Activated T-helper 1 cell treated with anti-CD3 and anti-CD28 coated beads, Interleukin-12 subunit alpha, Interleukin-12 subunit beta, Interleukin-2, Interleukin-4 antibody, amounts not matched to agents 30 ng/mL and 10 ng/mL and 1 ng/mL, durations not matched to agents 14 hours and 24 hours and 36 hours (primary cell): ENCODE data around the gene ATP6V0E1. TPM values are rescaled to one million over a fixed set of nuclear protein-coding genes. Genes with fewer than 3 reads are reported as not detected.
A peak's percentile ranks its signal among the peaks of the same experiment; 100 is the strongest.

Source experiments
- DNase-seq: peaks from one replicate; pipeline ENCODE4 v3.0.0; 2021; ENCODE audit warnings: low spot score
- H3K27ac Mint-ChIP-seq: one replicate; pipeline ENCODE4 v1.8.0; 2021; ENCODE audit warnings: mild to moderate bottlenecking, mixed read lengths
- H3K27me3 Mint-ChIP-seq: one replicate; pipeline ENCODE4 v1.8.0; 2022; ENCODE audit warnings: mild to moderate bottlenecking, moderate library complexity, mixed read lengths; ENCODE audit not compliant: insufficient read depth
- H3K36me3 Mint-ChIP-seq: one replicate; pipeline ENCODE4 v1.8.0; 2021; ENCODE audit warnings: low read depth, mixed read lengths
- H3K4me1 Mint-ChIP-seq: one replicate; pipeline ENCODE4 v1.8.0; 2021; ENCODE audit warnings: low read depth, mixed read lengths
- H3K4me3 Mint-ChIP-seq: one replicate; pipeline ENCODE4 v1.8.0; 2021; ENCODE audit warnings: mild to moderate bottlenecking, moderate library complexity, mixed read lengths
- H3K9me3 Mint-ChIP-seq: one replicate; pipeline ENCODE4 v1.8.0; 2021; ENCODE audit warnings: mixed read lengths
- intact Hi-C: fragments of 100-400 bp; cut with micrococcal nuclease; formaldehyde crosslinking; loops from one replicate; pipeline ENCODE4 v1.15.1; 2024
- total RNA-seq: library from RNA; stranded (reverse); gene quantifications from 2 replicates; pipeline ENCODE4 v1.2.3, GENCODE V29; 2022

The ATP6V0E1 gene
- total RNA-seq, 1 donor from 2014 or later: 149 TPM

- Mint-ChIP-seq H3K27me3 (no peaks in the 10 kb centered on the region), H3K36me3 (no peaks in the 10 kb centered on the region), H3K9me3 (no peaks in the 10 kb centered on the region), H3K4me3 (no peak overlapping the region), H3K27ac (no peak overlapping the region), H3K4me1 (no peaks in the 10 kb centered on the region)
- no peak for DNase-seq
- intact Hi-C loops: no loop called here
Measured at GRCh38 chr5:172946146-172946545, 37.4 kb upstream of the ATP6V0E1 start.

- no peak for DNase-seq
- H3K36me3 Mint-ChIP-seq: no peaks in the 10 kb centered on the region
- intact Hi-C loops: no loop called here
- no peaks in the 10 kb centered on the region for H3K9me3 Mint-ChIP-seq
- H3K27me3 Mint-ChIP-seq: no peaks in the 10 kb centered on the region
- H3K4me3 Mint-ChIP-seq: no peak overlapping the region
- no peaks in the 10 kb centered on the region for H3K4me1 Mint-ChIP-seq
- no peak overlapping the region for H3K27ac Mint-ChIP-seq
Measured at GRCh38 chr5:172949426-172949825, 34.1 kb upstream of the ATP6V0E1 start.

- Mint-ChIP-seq H3K4me1 (no peaks in the 10 kb centered on the region), H3K27ac (no peak overlapping the region), H3K36me3 (no peaks in the 10 kb centered on the region), H3K9me3 (no peaks in the 10 kb centered on the region), H3K27me3 (peaks cover under 1% of the 10 kb centered on the region), H3K4me3 (no peak overlapping the region)
- no peak for DNase-seq
- intact Hi-C loops: no loop called here
Measured at GRCh38 chr5:172950176-172950965, 33.2 kb upstream of the ATP6V0E1 start.

- no peaks in the 10 kb centered on the region for H3K4me1 Mint-ChIP-seq
- no peak overlapping the region for H3K27ac Mint-ChIP-seq
- H3K4me3 Mint-ChIP-seq: no peak overlapping the region
- H3K27me3 Mint-ChIP-seq: peaks cover 6% of the 10 kb centered on the region
- no peak for DNase-seq
- intact Hi-C loops: no loop called here
- no peaks in the 10 kb centered on the region for H3K9me3 Mint-ChIP-seq
- H3K36me3 Mint-ChIP-seq: no peaks in the 10 kb centered on the region
Measured at GRCh38 chr5:172951371-172952033, 32.1 kb upstream of the ATP6V0E1 start.

- peaks cover under 1% of the 10 kb centered on the region for H3K4me1 Mint-ChIP-seq
- intact Hi-C loops: no loop called here
- H3K27me3 Mint-ChIP-seq: peaks cover 6% of the 10 kb centered on the region
- DNase-seq: no peak
- no peak overlapping the region for H3K27ac Mint-ChIP-seq
- no peaks in the 10 kb centered on the region for H3K9me3 Mint-ChIP-seq
- no peak overlapping the region for H3K4me3 Mint-ChIP-seq
- no peaks in the 10 kb centered on the region for H3K36me3 Mint-ChIP-seq
Measured at GRCh38 chr5:172952034-172952511, 31.5 kb upstream of the ATP6V0E1 start.

- Mint-ChIP-seq H3K27ac (no peak overlapping the region), H3K9me3 (no peaks in the 10 kb centered on the region), H3K4me1 (peaks cover 10% of the 10 kb centered on the region), H3K27me3 (peaks cover 6% of the 10 kb centered on the region), H3K36me3 (no peaks in the 10 kb centered on the region), H3K4me3 (no peak overlapping the region)
- DNase-seq: no peak
- intact Hi-C loops: no loop called here
Measured at GRCh38 chr5:172953776-172954675, 29.5 kb upstream of the ATP6V0E1 start.

GRCh38 chr5:172954751-172955159 is 28.8 kb upstream of the ATP6V0E1 start:
- Mint-ChIP-seq H3K4me3 (no peak overlapping the region), H3K27ac (no peak overlapping the region), H3K9me3 (no peaks in the 10 kb centered on the region), H3K27me3 (peaks cover 6% of the 10 kb centered on the region), H3K36me3 (peaks cover 3% of the 10 kb centered on the region), H3K4me1 (peaks cover 13% of the 10 kb centered on the region)
- DNase-seq: no peak
- intact Hi-C loops: no loop called here

GRCh38 chr5:172956228-172956627 is 27.3 kb upstream of the ATP6V0E1 start:
- Mint-ChIP-seq H3K9me3 (no peaks in the 10 kb centered on the region), H3K36me3 (peaks cover 7% of the 10 kb centered on the region), H3K4me3 (no peak overlapping the region), H3K4me1 (peaks cover 27% of the 10 kb centered on the region), H3K27me3 (peaks cover 6% of the 10 kb centered on the region), H3K27ac (no peak overlapping the region)
- DNase-seq: no peak
- intact Hi-C loops: no loop called here

- Mint-ChIP-seq H3K4me3 (peak overlapping the region; percentile 60), H3K27me3 (peaks cover 6% of the 10 kb centered on the region), H3K9me3 (no peaks in the 10 kb centered on the region), H3K27ac (no peak overlapping the region), H3K4me1 (peaks cover 27% of the 10 kb centered on the region), H3K36me3 (peaks cover 13% of the 10 kb centered on the region)
- DNase-seq: no peak
- intact Hi-C loops: no loop called here
Measured at GRCh38 chr5:172956936-172957335, 26.6 kb upstream of the ATP6V0E1 start.

GRCh38 chr5:172957458-172957857 is 26.1 kb upstream of the ATP6V0E1 start:
- Mint-ChIP-seq H3K27ac (peak overlapping the region; percentile 44), H3K4me1 (peaks cover 27% of the 10 kb centered on the region), H3K36me3 (peaks cover 14% of the 10 kb centered on the region), H3K9me3 (no peaks in the 10 kb centered on the region), H3K4me3 (peak overlapping the region; percentile 60), H3K27me3 (peaks cover 6% of the 10 kb centered on the region)
- intact Hi-C loops: no loop called here
- DNase-seq: no peak

GRCh38 chr5:172958331-172959046 is 25.1 kb upstream of the ATP6V0E1 start:
- peaks cover 27% of the 10 kb centered on the region for H3K4me1 Mint-ChIP-seq
- no peaks in the 10 kb centered on the region for H3K9me3 Mint-ChIP-seq
- peaks cover 15% of the 10 kb centered on the region for H3K36me3 Mint-ChIP-seq
- H3K4me3 Mint-ChIP-seq: peak overlapping the region; percentile 99
- DNase-seq: peak; percentile 51
- intact Hi-C loops: loop anchor here (1.0 kb wide), 8 partner anchors 25 to 1571 kb away; partner anchors contain the start of genes ATP6V0E1, BNIP1, BOD1 and ERGIC1
- H3K27me3 Mint-ChIP-seq: peaks cover 6% of the 10 kb centered on the region
- H3K27ac Mint-ChIP-seq: peak overlapping the region; percentile 98
